Islet of Langerhans (tissue), 1 donor: ENCODE results near the gene CDC73.
"Not testable (repeated sequence)": the region's sequence is repeated elsewhere in the genome, so short reads cannot be mapped to it uniquely, and the experiment has no call there.

Experiments used
- FAIRE-seq: peaks from one replicate; lab custom pipeline; 2011; peaks lifted over from hg19 to GRCh38; lab: Jason Lieb, UNC

CDC73 gene

GRCh38 chr1:193181985-193182384 is 60.2 kb downstream of the CDC73 start:
- no peak for FAIRE-seq

GRCh38 chr1:193183019-193183627 is 61.3 kb downstream of the CDC73 start:
- peak; percentile 94 for FAIRE-seq

GRCh38 chr1:193184776-193185175 is 62.9 kb downstream of the CDC73 start:
- FAIRE-seq: no peak

- no peak for FAIRE-seq
These were observed 63.4 kb downstream of the CDC73 start for GRCh38 chr1:193185211-193185610.

- FAIRE-seq: peak; percentile 95
These were observed 64.3 kb downstream of the CDC73 start, which contains the start of gene B3GALT2 for GRCh38 chr1:193185901-193186731. Gene B3GALT2 (minus strand): TSS chr1:193186613. CDS start chr1:193181562, 5,051 bp downstream.

- FAIRE-seq: peak; percentile 90
These were observed 65.3 kb downstream of the CDC73 start for GRCh38 chr1:193187114-193187513.

- not testable (repeated sequence) for FAIRE-seq
These were observed 67.1 kb downstream of the CDC73 start for GRCh38 chr1:193188915-193189314.

- no peak for FAIRE-seq
These were observed 67.7 kb downstream of the CDC73 start for GRCh38 chr1:193189442-193190095.

- FAIRE-seq: peak; percentile 98
These were observed 68.4 kb downstream of the CDC73 start for GRCh38 chr1:193190096-193190744.

- no peak for FAIRE-seq
These were observed 70.8 kb downstream of the CDC73 start for GRCh38 chr1:193192586-193192985.

- no peak for FAIRE-seq
These were observed 78.1 kb downstream of the CDC73 start for GRCh38 chr1:193199940-193200339.

GRCh38 chr1:193201021-193201420 is 79.2 kb downstream of the CDC73 start:
- FAIRE-seq: no peak

GRCh38 chr1:193210996-193211395 is 89.2 kb downstream of the CDC73 start:
- no peak for FAIRE-seq

GRCh38 chr1:193211539-193211938 is 89.7 kb downstream of the CDC73 start:
- no peak for FAIRE-seq

GRCh38 chr1:193212637-193213036 is 90.8 kb downstream of the CDC73 start:
- no peak for FAIRE-seq

GRCh38 chr1:193213998-193214397 is 92.2 kb downstream of the CDC73 start:
- FAIRE-seq: no peak

- FAIRE-seq: no peak
These were observed 95.1 kb downstream of the CDC73 start for GRCh38 chr1:193216920-193217319.

- FAIRE-seq: no peak
These were observed 97.6 kb downstream of the CDC73 start for GRCh38 chr1:193219391-193219790.

- no peak for FAIRE-seq
These were observed 99.8 kb downstream of the CDC73 start for GRCh38 chr1:193221651-193222050.

- no peak for FAIRE-seq
These were observed 100.3 kb downstream of the CDC73 start for GRCh38 chr1:193222056-193222615.

GRCh38 chr1:193229136-193229535 is 107.3 kb downstream of the CDC73 start:
- no peak for FAIRE-seq

- peak; percentile 24 for FAIRE-seq
These were observed 109.3 kb downstream of the CDC73 start for GRCh38 chr1:193231146-193231545.
